ENCODE measurements around the gene INPP5E.

GRCh38 chr9:136379401-136379800 is 60.2 kb downstream of the INPP5E start:
- TF ChIP-seq, protein P1, sequence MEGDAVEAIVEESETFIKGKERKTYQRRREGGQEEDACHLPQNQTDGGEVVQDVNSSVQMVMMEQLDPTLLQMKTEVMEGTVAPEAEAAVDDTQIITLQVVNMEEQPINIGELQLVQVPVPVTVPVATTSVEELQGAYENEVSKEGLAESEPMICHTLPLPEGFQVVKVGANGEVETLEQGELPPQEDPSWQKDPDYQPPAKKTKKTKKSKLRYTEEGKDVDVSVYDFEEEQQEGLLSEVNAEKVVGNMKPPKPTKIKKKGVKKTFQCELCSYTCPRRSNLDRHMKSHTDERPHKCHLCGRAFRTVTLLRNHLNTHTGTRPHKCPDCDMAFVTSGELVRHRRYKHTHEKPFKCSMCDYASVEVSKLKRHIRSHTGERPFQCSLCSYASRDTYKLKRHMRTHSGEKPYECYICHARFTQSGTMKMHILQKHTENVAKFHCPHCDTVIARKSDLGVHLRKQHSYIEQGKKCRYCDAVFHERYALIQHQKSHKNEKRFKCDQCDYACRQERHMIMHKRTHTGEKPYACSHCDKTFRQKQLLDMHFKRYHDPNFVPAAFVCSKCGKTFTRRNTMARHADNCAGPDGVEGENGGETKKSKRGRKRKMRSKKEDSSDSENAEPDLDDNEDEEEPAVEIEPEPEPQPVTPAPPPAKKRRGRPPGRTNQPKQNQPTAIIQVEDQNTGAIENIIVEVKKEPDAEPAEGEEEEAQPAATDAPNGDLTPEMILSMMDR (conservative IDR thresholded peaks at IDR 0.05; ENCODE audit: low read depth in 2 of 2): no peak
- TF ChIP-seq EZH2 (IDR thresholded peaks at IDR 0.05; ENCODE audit: low read depth, unreplicated experiment) (no peak), ZNF331 (CRISPR knock-in tag; IDR thresholded peaks at IDR 0.05; ENCODE audit: low read depth) (no peak), EZH2phosphoT487 (IDR thresholded peaks at IDR 0.05; ENCODE audit: unreplicated experiment) (no peak), POLR2AphosphoS5 (IDR thresholded peaks at IDR 0.05; ENCODE audit: low read depth) (no peak), CREB1 (CRISPR knock-in tag; IDR thresholded peaks at IDR 0.05; ENCODE audit: low read depth) (no peak), JUNB (IDR thresholded peaks at IDR 0.05; ENCODE audit: unreplicated experiment) (no peak), STAT1 (IDR thresholded peaks at IDR 0.05; ENCODE audit: unreplicated experiment) (no peak)
- TF ChIP-seq, protein P2, sequence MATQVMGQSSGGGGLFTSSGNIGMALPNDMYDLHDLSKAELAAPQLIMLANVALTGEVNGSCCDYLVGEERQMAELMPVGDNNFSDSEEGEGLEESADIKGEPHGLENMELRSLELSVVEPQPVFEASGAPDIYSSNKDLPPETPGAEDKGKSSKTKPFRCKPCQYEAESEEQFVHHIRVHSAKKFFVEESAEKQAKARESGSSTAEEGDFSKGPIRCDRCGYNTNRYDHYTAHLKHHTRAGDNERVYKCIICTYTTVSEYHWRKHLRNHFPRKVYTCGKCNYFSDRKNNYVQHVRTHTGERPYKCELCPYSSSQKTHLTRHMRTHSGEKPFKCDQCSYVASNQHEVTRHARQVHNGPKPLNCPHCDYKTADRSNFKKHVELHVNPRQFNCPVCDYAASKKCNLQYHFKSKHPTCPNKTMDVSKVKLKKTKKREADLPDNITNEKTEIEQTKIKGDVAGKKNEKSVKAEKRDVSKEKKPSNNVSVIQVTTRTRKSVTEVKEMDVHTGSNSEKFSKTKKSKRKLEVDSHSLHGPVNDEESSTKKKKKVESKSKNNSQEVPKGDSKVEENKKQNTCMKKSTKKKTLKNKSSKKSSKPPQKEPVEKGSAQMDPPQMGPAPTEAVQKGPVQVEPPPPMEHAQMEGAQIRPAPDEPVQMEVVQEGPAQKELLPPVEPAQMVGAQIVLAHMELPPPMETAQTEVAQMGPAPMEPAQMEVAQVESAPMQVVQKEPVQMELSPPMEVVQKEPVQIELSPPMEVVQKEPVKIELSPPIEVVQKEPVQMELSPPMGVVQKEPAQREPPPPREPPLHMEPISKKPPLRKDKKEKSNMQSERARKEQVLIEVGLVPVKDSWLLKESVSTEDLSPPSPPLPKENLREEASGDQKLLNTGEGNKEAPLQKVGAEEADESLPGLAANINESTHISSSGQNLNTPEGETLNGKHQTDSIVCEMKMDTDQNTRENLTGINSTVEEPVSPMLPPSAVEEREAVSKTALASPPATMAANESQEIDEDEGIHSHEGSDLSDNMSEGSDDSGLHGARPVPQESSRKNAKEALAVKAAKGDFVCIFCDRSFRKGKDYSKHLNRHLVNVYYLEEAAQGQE (IDR thresholded peaks at IDR 0.05; ENCODE audit: unreplicated experiment): no peak
- TF ChIP-seq, protein P3, sequence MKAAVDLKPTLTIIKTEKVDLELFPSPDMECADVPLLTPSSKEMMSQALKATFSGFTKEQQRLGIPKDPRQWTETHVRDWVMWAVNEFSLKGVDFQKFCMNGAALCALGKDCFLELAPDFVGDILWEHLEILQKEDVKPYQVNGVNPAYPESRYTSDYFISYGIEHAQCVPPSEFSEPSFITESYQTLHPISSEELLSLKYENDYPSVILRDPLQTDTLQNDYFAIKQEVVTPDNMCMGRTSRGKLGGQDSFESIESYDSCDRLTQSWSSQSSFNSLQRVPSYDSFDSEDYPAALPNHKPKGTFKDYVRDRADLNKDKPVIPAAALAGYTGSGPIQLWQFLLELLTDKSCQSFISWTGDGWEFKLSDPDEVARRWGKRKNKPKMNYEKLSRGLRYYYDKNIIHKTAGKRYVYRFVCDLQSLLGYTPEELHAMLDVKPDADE (IDR thresholded peaks at IDR 0.05): no peak
